Measurements from ENCODE around the gene MN1.

The MN1 gene

GRCh38 chr22:27726331-27726685 is 75.2 kb downstream of the MN1 start:
- no peak for DNase-seq (ENCODE audit: low read depth)
- no peak for TF ChIP-seq POLR2A (IDR thresholded peaks at IDR 0.05; ENCODE audit: extremely low read depth, insufficient read length)
- TF ChIP-seq, protein P1, sequence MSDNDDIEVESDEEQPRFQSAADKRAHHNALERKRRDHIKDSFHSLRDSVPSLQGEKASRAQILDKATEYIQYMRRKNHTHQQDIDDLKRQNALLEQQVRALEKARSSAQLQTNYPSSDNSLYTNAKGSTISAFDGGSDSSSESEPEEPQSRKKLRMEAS (IDR thresholded peaks at IDR 0.05; ENCODE audit: low read depth, low read length) = no peak
- TF ChIP-seq MYC (IDR thresholded peaks at IDR 0.05; ENCODE audit: low read depth, low read length) = no peak
- no peak for TF ChIP-seq CTCF (IDR thresholded peaks at IDR 0.05; ENCODE audit: low read depth, low read length)
- no peak overlapping the region for H3K4me3 ChIP-seq (ENCODE audit: low read depth, low read length)

GRCh38 chr22:27725661-27726060 is 75.9 kb downstream of the MN1 start:
- H3K4me3 ChIP-seq (ENCODE audit: low read depth, low read length) = no peak overlapping the region
- no peak for DNase-seq (ENCODE audit: low read depth)
- no peak for TF ChIP-seq POLR2A (IDR thresholded peaks at IDR 0.05; ENCODE audit: extremely low read depth, insufficient read length)
- TF ChIP-seq, protein P1 (IDR thresholded peaks at IDR 0.05; ENCODE audit: low read depth, low read length) = no peak
- no peak for TF ChIP-seq CTCF (IDR thresholded peaks at IDR 0.05; ENCODE audit: low read depth, low read length)
- no peak for TF ChIP-seq MYC (IDR thresholded peaks at IDR 0.05; ENCODE audit: low read depth, low read length)

- no peak for DNase-seq (ENCODE audit: low read depth)
- no peak overlapping the region for H3K4me3 ChIP-seq (ENCODE audit: low read depth, low read length)
Observed at GRCh38 chr22:27724709-27725108, 76.8 kb downstream of the MN1 start.

GRCh38 chr22:27724157-27724556 is 77.4 kb downstream of the MN1 start:
- no peak overlapping the region for H3K4me3 ChIP-seq (ENCODE audit: low read depth, low read length)
- DNase-seq (ENCODE audit: low read depth) = no peak
- TF ChIP-seq, protein P1 (IDR thresholded peaks at IDR 0.05; ENCODE audit: low read depth, low read length) = no peak
- TF ChIP-seq MYC (IDR thresholded peaks at IDR 0.05; ENCODE audit: low read depth, low read length) = no peak

More at GRCh38 chr22:27724709-27725108, 76.8 kb downstream of the MN1 start:
- TF ChIP-seq, protein P1 (IDR thresholded peaks at IDR 0.05; ENCODE audit: low read depth, low read length) = no peak
- TF ChIP-seq CTCF (IDR thresholded peaks at IDR 0.05; ENCODE audit: low read depth, low read length) (no peak), POLR2A (IDR thresholded peaks at IDR 0.05; ENCODE audit: extremely low read depth, insufficient read length) (no peak), MYC (IDR thresholded peaks at IDR 0.05; ENCODE audit: low read depth, low read length) (no peak)

DNA sequence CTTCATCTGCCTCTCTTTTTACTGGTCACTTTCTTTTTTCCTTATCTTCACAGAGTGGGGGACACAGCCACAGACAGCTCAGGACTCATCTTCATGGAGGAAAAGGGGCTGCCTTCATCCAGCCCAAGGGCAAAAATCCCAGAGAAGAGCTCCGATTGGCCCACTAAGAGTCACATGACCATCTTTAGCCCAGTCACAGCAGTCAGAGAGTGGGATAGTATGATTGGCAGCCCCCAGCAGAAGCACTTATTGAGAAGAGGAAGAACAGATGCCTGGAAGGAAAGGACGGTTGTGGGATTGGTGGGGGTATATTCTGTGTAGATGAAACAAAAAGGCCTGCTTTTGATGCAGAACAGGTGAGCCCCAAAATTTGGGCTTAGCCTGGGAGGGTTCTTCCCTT is 77.8 kb downstream of the MN1 start:
- TF ChIP-seq POLR2A (IDR thresholded peaks at IDR 0.05; ENCODE audit: extremely low read depth, insufficient read length) (no peak), CTCF (IDR thresholded peaks at IDR 0.05; ENCODE audit: low read depth, low read length) (no peak), MYC (IDR thresholded peaks at IDR 0.05; ENCODE audit: low read depth, low read length) (no peak)
- TF ChIP-seq, protein P1 (IDR thresholded peaks at IDR 0.05; ENCODE audit: low read depth, low read length) = no peak
- DNase-seq (ENCODE audit: low read depth) = no peak
- H3K4me3 ChIP-seq (ENCODE audit: low read depth, low read length) = no peak overlapping the region

- TF ChIP-seq CTCF (IDR thresholded peaks at IDR 0.05; ENCODE audit: low read depth, low read length) (no peak), POLR2A (IDR thresholded peaks at IDR 0.05; ENCODE audit: extremely low read depth, insufficient read length) (no peak), MYC (IDR thresholded peaks at IDR 0.05; ENCODE audit: low read depth, low read length) (no peak)
- TF ChIP-seq, protein P1 (IDR thresholded peaks at IDR 0.05; ENCODE audit: low read depth, low read length) = no peak
- H3K4me3 ChIP-seq (ENCODE audit: low read depth, low read length) = no peak overlapping the region
- DNase-seq (ENCODE audit: low read depth) = no peak
Observed at GRCh38 chr22:27723158-27723557, 78.4 kb downstream of the MN1 start.

Data from NB4 (cell line).